ENCODE data around the gene RAI1.

RAI1 gene

GRCh38 chr17:17721140-17721668, 39.9 kb downstream of the RAI1 start:
- no peak for DNase-seq

- DNase-seq = no peak
Observed at GRCh38 chr17:17722081-17722905, 41.0 kb downstream of the RAI1 start.

GRCh38 chr17:17722906-17723353, 41.7 kb downstream of the RAI1 start:
- DNase-seq = no peak

GRCh38 chr17:17723354-17724261, 42.4 kb downstream of the RAI1 start:
- DNase-seq = peak; percentile 50 to 89 (median 87)

GRCh38 chr17:17724307-17725010, 43.2 kb downstream of the RAI1 start:
- DNase-seq = peak in 2 of 3 experiments; percentile 56 to 66

GRCh38 chr17:17725011-17725751, 43.9 kb downstream of the RAI1 start:
- DNase-seq = peak in 1 of 3 experiments; percentile 20

- no peak for DNase-seq
Observed at GRCh38 chr17:17725752-17726457, 44.6 kb downstream of the RAI1 start.

GRCh38 chr17:17726458-17727060, 45.3 kb downstream of the RAI1 start:
- no peak for DNase-seq

GRCh38 chr17:17727111-17727659, 45.9 kb downstream of the RAI1 start:
- no peak for DNase-seq

- no peak for DNase-seq
Observed at GRCh38 chr17:17728146-17728545, 46.9 kb downstream of the RAI1 start.

- no peak for DNase-seq
Observed at GRCh38 chr17:17728550-17729251, 47.4 kb downstream of the RAI1 start.

GRCh38 chr17:17729620-17730249, 48.5 kb downstream of the RAI1 start:
- peak in 2 of 3 experiments; percentile 29 to 61 for DNase-seq

- DNase-seq = no peak
Observed at GRCh38 chr17:17730250-17730935, 49.1 kb downstream of the RAI1 start.

GRCh38 chr17:17732444-17732843, 51.2 kb downstream of the RAI1 start:
- no peak for DNase-seq

GRCh38 chr17:17732892-17733670, 51.8 kb downstream of the RAI1 start:
- no peak for DNase-seq

GRCh38 chr17:17736205-17737183, 55.2 kb downstream of the RAI1 start:
- DNase-seq = no peak
